GM15510 (cell line): ENCODE data around the gene CAST.

ENCODE experiments used
- POLR2A ChIP-seq: IDR thresholded peaks from 3 replicates; pipeline ENCODE4 v1.6.1; 2011; ENCODE audit warnings: borderline replicate concordance; ENCODE audit not compliant: insufficient read length; ENCODE audit errors: extremely low read depth

CAST gene

GRCh38 chr5:96816991-96817390, 154.8 kb downstream of the CAST start:
- TF ChIP-seq POLR2A, result no peak

GRCh38 chr5:96817506-96817905, 155.3 kb downstream of the CAST start:
- TF ChIP-seq POLR2A, result no peak

- TF ChIP-seq POLR2A, result no peak
Measured at GRCh38 chr5:96818125-96818788, 156.1 kb downstream of the CAST start.

GRCh38 chr5:96819806-96820205, 157.6 kb downstream of the CAST start:
- TF ChIP-seq POLR2A, result no peak

- TF ChIP-seq POLR2A, result no peak
Measured at GRCh38 chr5:96821260-96821916, 159.2 kb downstream of the CAST start.

GRCh38 chr5:96822686-96823459, 160.7 kb downstream of the CAST start:
- TF ChIP-seq POLR2A, result no peak

GRCh38 chr5:96823900-96824380, 161.8 kb downstream of the CAST start:
- no peak for TF ChIP-seq POLR2A
